Measurements from ENCODE around the gene TDRD7. TPM values are rescaled to one million over a fixed set of nuclear protein-coding genes. Genes with fewer than 3 reads are reported as not detected.

Gene TDRD7
- polyA plus RNA-seq, 1 of the 3 experiments (the other 2 are of a cell fraction) = 4.9 TPM

DNA sequence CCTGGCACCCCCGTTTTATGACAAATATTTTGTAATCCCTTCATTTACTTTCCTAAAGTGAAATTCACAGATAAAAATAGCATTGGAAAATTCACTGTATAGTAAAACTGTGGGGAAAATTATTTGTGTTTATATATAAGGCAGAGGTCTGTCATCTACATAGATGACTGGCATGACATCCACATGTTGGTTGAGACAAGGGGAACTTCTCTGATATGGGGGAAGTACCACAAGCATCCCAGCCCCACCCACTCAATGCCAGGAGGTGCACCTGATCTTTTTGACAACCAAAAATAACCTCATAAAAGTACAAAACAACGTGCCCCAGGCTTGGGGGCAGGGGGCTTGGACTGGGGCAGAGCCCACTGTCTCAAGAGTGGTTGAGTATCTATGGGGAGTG lies 6.3 kb upstream of the TDRD7 start:
- Histone ChIP-seq H3K27me3 (ENCODE audit: insufficient read depth) (no peaks in the 10 kb centered on the region), H3K9me3 (0 out of 2 replicates have a peak, but pooled peaks cover 2% of the 10 kb centered on the region), H3K27ac (ENCODE audit: low read depth in 2 of 2, low read length in 1 of 2) (no peak overlapping the region), H3K4me1 (ENCODE audit: control insufficient read depth in 1 of 2, insufficient read depth in 2 of 2, low read depth in 1 of 2, low read length in 1 of 2) (no peaks in the 10 kb centered on the region), H3K9me2 (no peaks in the 10 kb centered on the region), H3K79me2 (ENCODE audit: insufficient read depth) (no peaks in the 10 kb centered on the region), H2AFZ (ENCODE audit: low read depth) (no peak overlapping the region), H3F3A (replicated peaks; ENCODE audit: insufficient read depth) (no peaks in the 10 kb centered on the region), H3K36me3 (replicated peaks in 1 of 2; ENCODE audit: control insufficient read depth in 1 of 2, insufficient read depth in 2 of 2, low read length in 1 of 2) (no peaks in the 10 kb centered on the region), H3K4me2 (no peak overlapping the region), H3K4me3 (ENCODE audit: low read depth in 2 of 2, low read length in 1 of 2) (no peak overlapping the region), H4K20me1 (ENCODE audit: insufficient read depth) (no peaks in the 10 kb centered on the region), H3K9ac (no peak overlapping the region)
- TF ChIP-seq, protein P1, sequence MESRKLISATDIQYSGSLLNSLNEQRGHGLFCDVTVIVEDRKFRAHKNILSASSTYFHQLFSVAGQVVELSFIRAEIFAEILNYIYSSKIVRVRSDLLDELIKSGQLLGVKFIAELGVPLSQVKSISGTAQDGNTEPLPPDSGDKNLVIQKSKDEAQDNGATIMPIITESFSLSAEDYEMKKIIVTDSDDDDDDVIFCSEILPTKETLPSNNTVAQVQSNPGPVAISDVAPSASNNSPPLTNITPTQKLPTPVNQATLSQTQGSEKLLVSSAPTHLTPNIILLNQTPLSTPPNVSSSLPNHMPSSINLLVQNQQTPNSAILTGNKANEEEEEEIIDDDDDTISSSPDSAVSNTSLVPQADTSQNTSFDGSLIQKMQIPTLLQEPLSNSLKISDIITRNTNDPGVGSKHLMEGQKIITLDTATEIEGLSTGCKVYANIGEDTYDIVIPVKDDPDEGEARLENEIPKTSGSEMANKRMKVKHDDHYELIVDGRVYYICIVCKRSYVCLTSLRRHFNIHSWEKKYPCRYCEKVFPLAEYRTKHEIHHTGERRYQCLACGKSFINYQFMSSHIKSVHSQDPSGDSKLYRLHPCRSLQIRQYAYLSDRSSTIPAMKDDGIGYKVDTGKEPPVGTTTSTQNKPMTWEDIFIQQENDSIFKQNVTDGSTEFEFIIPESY (IDR thresholded peaks at IDR 0.05; ENCODE audit: borderline replicate concordance, low read depth) = no peak
- no peak for TF ChIP-seq POLR2AphosphoS5 (IDR thresholded peaks at IDR 0.05; ENCODE audit: low read depth, low read length)
- no peak for TF ChIP-seq TCF12 (IDR thresholded peaks at IDR 0.05)
- TF ChIP-seq, protein P2, sequence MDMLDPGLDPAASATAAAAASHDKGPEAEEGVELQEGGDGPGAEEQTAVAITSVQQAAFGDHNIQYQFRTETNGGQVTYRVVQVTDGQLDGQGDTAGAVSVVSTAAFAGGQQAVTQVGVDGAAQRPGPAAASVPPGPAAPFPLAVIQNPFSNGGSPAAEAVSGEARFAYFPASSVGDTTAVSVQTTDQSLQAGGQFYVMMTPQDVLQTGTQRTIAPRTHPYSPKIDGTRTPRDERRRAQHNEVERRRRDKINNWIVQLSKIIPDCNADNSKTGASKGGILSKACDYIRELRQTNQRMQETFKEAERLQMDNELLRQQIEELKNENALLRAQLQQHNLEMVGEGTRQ (IDR thresholded peaks at IDR 0.05; ENCODE audit: borderline replicate concordance, low read depth, low read length) = no peak
- TF ChIP-seq, protein P3, sequence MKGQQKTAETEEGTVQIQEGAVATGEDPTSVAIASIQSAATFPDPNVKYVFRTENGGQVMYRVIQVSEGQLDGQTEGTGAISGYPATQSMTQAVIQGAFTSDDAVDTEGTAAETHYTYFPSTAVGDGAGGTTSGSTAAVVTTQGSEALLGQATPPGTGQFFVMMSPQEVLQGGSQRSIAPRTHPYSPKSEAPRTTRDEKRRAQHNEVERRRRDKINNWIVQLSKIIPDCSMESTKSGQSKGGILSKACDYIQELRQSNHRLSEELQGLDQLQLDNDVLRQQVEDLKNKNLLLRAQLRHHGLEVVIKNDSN (IDR thresholded peaks at IDR 0.05; ENCODE audit: borderline replicate concordance, low read depth) = no peak
- no peak for TF ChIP-seq JUND (IDR thresholded peaks at IDR 0.05)
- no peak for TF ChIP-seq NRF1 (IDR thresholded peaks at IDR 0.05; ENCODE audit: low read depth, low read length)
- TF ChIP-seq, protein P4, sequence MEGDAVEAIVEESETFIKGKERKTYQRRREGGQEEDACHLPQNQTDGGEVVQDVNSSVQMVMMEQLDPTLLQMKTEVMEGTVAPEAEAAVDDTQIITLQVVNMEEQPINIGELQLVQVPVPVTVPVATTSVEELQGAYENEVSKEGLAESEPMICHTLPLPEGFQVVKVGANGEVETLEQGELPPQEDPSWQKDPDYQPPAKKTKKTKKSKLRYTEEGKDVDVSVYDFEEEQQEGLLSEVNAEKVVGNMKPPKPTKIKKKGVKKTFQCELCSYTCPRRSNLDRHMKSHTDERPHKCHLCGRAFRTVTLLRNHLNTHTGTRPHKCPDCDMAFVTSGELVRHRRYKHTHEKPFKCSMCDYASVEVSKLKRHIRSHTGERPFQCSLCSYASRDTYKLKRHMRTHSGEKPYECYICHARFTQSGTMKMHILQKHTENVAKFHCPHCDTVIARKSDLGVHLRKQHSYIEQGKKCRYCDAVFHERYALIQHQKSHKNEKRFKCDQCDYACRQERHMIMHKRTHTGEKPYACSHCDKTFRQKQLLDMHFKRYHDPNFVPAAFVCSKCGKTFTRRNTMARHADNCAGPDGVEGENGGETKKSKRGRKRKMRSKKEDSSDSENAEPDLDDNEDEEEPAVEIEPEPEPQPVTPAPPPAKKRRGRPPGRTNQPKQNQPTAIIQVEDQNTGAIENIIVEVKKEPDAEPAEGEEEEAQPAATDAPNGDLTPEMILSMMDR (IDR thresholded peaks at IDR 0.05) = no peak
- TF ChIP-seq, protein P5, sequence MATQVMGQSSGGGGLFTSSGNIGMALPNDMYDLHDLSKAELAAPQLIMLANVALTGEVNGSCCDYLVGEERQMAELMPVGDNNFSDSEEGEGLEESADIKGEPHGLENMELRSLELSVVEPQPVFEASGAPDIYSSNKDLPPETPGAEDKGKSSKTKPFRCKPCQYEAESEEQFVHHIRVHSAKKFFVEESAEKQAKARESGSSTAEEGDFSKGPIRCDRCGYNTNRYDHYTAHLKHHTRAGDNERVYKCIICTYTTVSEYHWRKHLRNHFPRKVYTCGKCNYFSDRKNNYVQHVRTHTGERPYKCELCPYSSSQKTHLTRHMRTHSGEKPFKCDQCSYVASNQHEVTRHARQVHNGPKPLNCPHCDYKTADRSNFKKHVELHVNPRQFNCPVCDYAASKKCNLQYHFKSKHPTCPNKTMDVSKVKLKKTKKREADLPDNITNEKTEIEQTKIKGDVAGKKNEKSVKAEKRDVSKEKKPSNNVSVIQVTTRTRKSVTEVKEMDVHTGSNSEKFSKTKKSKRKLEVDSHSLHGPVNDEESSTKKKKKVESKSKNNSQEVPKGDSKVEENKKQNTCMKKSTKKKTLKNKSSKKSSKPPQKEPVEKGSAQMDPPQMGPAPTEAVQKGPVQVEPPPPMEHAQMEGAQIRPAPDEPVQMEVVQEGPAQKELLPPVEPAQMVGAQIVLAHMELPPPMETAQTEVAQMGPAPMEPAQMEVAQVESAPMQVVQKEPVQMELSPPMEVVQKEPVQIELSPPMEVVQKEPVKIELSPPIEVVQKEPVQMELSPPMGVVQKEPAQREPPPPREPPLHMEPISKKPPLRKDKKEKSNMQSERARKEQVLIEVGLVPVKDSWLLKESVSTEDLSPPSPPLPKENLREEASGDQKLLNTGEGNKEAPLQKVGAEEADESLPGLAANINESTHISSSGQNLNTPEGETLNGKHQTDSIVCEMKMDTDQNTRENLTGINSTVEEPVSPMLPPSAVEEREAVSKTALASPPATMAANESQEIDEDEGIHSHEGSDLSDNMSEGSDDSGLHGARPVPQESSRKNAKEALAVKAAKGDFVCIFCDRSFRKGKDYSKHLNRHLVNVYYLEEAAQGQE (IDR thresholded peaks at IDR 0.05; ENCODE audit: low read depth, low read length) = no peak
- no peak for TF ChIP-seq YY1 (IDR thresholded peaks at IDR 0.05; ENCODE audit: low read depth)
- no peak for TF ChIP-seq RFX5 (IDR thresholded peaks at IDR 0.05; ENCODE audit: low read length)
- TF ChIP-seq, protein P6, sequence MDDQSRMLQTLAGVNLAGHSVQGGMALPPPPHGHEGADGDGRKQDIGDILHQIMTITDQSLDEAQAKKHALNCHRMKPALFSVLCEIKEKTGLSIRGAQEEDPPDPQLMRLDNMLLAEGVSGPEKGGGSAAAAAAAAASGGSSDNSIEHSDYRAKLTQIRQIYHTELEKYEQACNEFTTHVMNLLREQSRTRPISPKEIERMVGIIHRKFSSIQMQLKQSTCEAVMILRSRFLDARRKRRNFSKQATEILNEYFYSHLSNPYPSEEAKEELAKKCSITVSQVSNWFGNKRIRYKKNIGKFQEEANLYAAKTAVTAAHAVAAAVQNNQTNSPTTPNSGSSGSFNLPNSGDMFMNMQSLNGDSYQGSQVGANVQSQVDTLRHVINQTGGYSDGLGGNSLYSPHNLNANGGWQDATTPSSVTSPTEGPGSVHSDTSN (IDR thresholded peaks at IDR 0.05) = no peak
- no peak for TF ChIP-seq CHD2 (IDR thresholded peaks at IDR 0.05; ENCODE audit: low read length, partially characterized antibody)
- no peak for TF ChIP-seq MEF2A (IDR thresholded peaks at IDR 0.05; ENCODE audit: borderline replicate concordance, low read depth)
- no peak for TF ChIP-seq SMC3 (IDR thresholded peaks at IDR 0.05; ENCODE audit: low read depth, low read length)
- TF ChIP-seq RXRA (IDR thresholded peaks at IDR 0.05; ENCODE audit: borderline replicate concordance, low read depth) = no peak
- TF ChIP-seq, protein P7, sequence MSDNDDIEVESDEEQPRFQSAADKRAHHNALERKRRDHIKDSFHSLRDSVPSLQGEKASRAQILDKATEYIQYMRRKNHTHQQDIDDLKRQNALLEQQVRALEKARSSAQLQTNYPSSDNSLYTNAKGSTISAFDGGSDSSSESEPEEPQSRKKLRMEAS (IDR thresholded peaks at IDR 0.05; ENCODE audit: low read depth) = no peak
- DNase-seq = no peak
- ChIA-PET POLR2A (no interaction called here), CTCF (interaction anchor here (4.0 to 13.1 kb wide), 3 partner anchors 17 to 549 kb away, joined by 19 to 134 read pairs (median 112); partner anchors contain the start of gene ZNF782)
- 0% methylated on average over 2 of the region's 2 CpGs for WGBS (ENCODE audit: low lambda C conversion rate)

Measured in SK-N-SH (cell line).